ENCODE results near the gene SMYD2. TPM values are rescaled to one million over a fixed set of nuclear protein-coding genes. Genes with fewer than 3 reads are reported as not detected.

The SMYD2 gene, protein sequence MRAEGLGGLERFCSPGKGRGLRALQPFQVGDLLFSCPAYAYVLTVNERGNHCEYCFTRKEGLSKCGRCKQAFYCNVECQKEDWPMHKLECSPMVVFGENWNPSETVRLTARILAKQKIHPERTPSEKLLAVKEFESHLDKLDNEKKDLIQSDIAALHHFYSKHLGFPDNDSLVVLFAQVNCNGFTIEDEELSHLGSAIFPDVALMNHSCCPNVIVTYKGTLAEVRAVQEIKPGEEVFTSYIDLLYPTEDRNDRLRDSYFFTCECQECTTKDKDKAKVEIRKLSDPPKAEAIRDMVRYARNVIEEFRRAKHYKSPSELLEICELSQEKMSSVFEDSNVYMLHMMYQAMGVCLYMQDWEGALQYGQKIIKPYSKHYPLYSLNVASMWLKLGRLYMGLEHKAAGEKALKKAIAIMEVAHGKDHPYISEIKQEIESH
- total RNA-seq, result 18.2 TPM

DNA sequence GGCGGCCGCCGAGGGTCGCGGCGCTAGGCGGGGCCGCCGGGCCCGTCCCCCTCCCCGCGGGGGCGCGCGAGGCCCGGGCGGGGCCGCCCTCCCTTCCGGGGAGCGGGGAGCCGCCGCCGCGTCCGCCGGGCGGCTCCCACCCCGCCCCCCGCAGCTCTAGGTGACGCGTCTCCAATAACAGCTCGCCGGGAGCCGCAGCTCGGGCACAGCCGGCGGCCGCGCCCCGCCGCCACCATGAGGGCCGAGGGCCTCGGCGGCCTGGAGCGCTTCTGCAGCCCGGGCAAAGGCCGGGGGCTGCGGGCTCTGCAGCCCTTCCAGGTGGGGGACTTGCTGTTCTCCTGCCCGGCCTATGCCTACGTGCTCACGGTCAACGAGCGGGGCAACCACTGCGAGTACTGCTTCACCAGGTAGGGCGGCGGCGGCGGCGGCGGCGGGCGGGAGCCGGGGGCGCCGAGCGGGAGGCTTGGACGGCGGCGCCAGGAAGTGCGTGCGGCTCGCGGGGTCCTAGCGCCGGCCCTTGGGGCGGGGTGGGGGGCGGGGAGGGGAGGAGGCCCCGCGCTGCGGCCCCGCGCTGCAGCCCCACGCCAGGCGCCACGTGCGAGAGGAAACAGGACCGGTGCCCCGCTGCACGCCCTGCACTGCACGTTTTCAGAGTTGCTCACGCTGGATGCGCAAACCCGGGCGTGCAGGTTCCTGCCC is at the start of gene SMYD2:
SMYD2 (plus strand) TSS at position 139 of the 699 bp plus-strand sequence; CDS start at position 235, 96 bp downstream.
- intact Hi-C loops (cut with DNase I), result loop anchor here (10.0 kb wide), 1 partner anchor 274 kb away; the partner anchor contains the start of gene PTPN14
- peaks cover 24% of the 10 kb centered on the region for H3K4me1 ChIP-seq
- peak within 1 kb of the TSS; percentile 81 for H3K27ac ChIP-seq
- TF ChIP-seq, protein P1, sequence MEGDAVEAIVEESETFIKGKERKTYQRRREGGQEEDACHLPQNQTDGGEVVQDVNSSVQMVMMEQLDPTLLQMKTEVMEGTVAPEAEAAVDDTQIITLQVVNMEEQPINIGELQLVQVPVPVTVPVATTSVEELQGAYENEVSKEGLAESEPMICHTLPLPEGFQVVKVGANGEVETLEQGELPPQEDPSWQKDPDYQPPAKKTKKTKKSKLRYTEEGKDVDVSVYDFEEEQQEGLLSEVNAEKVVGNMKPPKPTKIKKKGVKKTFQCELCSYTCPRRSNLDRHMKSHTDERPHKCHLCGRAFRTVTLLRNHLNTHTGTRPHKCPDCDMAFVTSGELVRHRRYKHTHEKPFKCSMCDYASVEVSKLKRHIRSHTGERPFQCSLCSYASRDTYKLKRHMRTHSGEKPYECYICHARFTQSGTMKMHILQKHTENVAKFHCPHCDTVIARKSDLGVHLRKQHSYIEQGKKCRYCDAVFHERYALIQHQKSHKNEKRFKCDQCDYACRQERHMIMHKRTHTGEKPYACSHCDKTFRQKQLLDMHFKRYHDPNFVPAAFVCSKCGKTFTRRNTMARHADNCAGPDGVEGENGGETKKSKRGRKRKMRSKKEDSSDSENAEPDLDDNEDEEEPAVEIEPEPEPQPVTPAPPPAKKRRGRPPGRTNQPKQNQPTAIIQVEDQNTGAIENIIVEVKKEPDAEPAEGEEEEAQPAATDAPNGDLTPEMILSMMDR (IDR thresholded peaks at IDR 0.05), result no peak
- TF ChIP-seq POLR2A (IDR thresholded peaks at IDR 0.05), result peak in 1 of 2 donors; percentile 20
- no peaks in the 10 kb centered on the region for H3K27me3 ChIP-seq
- H3K4me3 ChIP-seq, result peak within 1 kb of the TSS; percentile 85 to 97
- no peaks in the 10 kb centered on the region for H3K36me3 ChIP-seq
- DNase-seq (ENCODE audit: extremely low spot score in 2 of 2), result no peak
- H3K9me3 ChIP-seq, result no peaks in the 10 kb centered on the region

DNA sequence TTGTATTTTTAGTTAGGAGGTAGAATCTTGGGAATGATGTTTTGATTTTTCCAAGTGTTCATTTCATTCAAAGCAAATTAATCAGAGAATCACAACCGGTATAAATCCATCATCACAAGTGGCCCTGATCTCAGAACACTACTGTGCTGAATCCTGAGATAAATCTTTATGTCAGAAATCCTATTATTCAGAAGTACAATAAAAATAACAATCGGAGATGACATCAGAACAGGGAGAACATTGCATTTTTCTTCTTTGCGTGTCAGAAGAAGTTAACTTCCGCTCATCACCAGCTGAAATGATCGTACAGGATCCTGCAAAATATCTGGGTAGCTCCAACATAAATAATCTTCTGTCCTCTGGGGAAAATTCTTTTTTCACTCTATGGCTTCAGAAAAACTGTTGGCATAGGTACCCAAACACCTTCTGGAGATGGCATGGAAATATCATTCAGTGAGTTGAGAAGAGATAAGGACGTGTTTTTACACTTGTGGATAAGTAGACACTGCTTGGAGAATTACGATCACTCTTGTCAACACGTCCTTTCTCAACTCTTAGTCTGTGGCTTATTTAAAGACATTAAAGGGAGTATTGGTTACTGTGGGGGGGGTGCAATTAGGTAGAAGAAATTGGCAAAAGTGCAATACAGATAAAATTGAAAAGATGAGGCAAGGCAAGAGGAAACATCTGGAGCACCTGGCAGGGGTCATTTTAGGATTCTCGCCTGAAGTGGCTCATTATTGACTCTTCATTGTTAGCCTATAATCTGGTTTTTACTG is 46.9 kb upstream of the SMYD2 start:
- Histone ChIP-seq H3K9me3 (no peaks in the 10 kb centered on the region), H3K36me3 (no peaks in the 10 kb centered on the region), H3K27ac (no peak overlapping the region), H3K27me3 (no peaks in the 10 kb centered on the region), H3K4me1 (no peaks in the 10 kb centered on the region), H3K4me3 (no peak overlapping the region)
- no peak for TF ChIP-seq POLR2AphosphoS5 (IDR thresholded peaks at IDR 0.05; ENCODE audit: insufficient read depth in 1 of 2, low read depth in 1 of 2)
- TF ChIP-seq POLR2A (IDR thresholded peaks at IDR 0.05), result no peak
- DNase-seq (ENCODE audit: extremely low spot score in 2 of 2), result no peak
- intact Hi-C loops (cut with DNase I), result no loop called here

DNA sequence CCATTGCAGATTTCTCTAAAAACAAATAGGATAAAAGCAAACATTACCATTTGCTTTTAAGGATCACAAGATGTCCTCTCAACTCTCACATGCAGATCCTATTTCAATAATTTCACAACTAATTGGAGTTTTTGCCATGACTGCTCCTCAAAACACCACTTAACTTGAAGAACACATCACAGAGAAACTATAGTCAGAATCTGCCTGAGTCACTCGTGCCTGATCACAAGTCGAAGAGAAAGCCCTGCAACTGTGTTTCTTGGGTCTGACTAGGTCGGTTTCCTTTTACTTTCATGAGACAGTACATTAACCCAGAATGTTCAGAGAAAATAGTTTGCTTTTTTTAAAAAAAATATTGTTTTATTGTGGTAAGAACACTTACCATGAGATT is 46.3 kb upstream of the SMYD2 start:
- no peak for TF ChIP-seq POLR2A (IDR thresholded peaks at IDR 0.05)
- TF ChIP-seq, protein P1 (IDR thresholded peaks at IDR 0.05), result no peak
- no peak for TF ChIP-seq POLR2AphosphoS5 (IDR thresholded peaks at IDR 0.05; ENCODE audit: insufficient read depth in 1 of 2, low read depth in 1 of 2)
- Histone ChIP-seq H3K4me3 (no peak overlapping the region), H3K27me3 (no peaks in the 10 kb centered on the region), H3K27ac (no peak overlapping the region), H3K36me3 (no peaks in the 10 kb centered on the region), H3K4me1 (no peaks in the 10 kb centered on the region), H3K9me3 (no peaks in the 10 kb centered on the region)
- intact Hi-C loops (cut with DNase I), result no loop called here
- no peak for DNase-seq (ENCODE audit: extremely low spot score in 2 of 2)

DNA sequence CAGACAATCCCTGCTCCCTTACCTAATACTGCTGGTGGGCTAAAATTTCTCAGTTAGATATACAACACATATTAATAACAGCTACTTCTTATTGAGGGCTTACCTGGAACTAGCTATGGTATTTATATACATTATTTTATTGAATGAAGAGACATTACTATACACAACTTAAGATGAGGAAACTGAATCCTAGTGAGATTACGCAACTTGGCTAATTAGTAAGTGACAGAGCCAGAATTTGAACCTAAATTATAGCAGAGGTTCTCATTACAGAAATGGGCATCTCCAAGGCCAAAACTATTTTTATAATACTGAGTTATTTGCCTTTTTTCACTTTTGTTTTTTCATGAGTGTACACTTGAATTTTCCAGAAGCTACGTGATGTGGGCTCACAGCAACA is 44.5 kb upstream of the SMYD2 start:
- Histone ChIP-seq H3K9me3 (no peaks in the 10 kb centered on the region), H3K36me3 (no peaks in the 10 kb centered on the region), H3K4me1 (no peaks in the 10 kb centered on the region), H3K27ac (no peak overlapping the region), H3K4me3 (no peak overlapping the region), H3K27me3 (no peaks in the 10 kb centered on the region)
- DNase-seq (ENCODE audit: extremely low spot score in 2 of 2), result no peak
- TF ChIP-seq POLR2AphosphoS5 (IDR thresholded peaks at IDR 0.05; ENCODE audit: insufficient read depth in 1 of 2, low read depth in 1 of 2), result no peak
- TF ChIP-seq, protein P1 (IDR thresholded peaks at IDR 0.05), result no peak
- TF ChIP-seq POLR2A (IDR thresholded peaks at IDR 0.05), result no peak
- intact Hi-C loops (cut with DNase I), result no loop called here

DNA sequence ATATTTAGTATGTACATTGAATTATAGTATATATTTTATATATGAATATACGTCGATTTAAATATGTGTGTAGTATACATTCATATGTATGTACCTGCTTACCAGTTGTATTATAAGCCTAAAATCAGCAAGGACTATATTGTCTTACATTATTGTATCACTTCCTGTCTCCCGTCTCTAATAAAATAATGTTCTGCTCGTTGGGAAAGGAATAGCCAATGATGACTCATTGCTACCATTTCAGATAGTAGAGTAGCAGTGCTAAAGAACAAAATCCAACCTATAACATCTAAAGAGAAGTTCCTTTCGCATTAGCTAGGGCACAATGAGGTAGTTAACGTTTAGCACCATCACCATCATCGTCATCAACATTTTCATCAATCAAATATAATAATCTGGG is 39.9 kb upstream of the SMYD2 start:
- intact Hi-C loops (cut with DNase I), result no loop called here
- no peak for DNase-seq (ENCODE audit: extremely low spot score in 2 of 2)
- Histone ChIP-seq H3K27ac (no peak overlapping the region), H3K9me3 (no peaks in the 10 kb centered on the region), H3K4me1 (no peaks in the 10 kb centered on the region), H3K4me3 (no peak overlapping the region), H3K27me3 (no peaks in the 10 kb centered on the region), H3K36me3 (no peaks in the 10 kb centered on the region)
- TF ChIP-seq, protein P1 (IDR thresholded peaks at IDR 0.05), result no peak
- no peak for TF ChIP-seq POLR2AphosphoS5 (IDR thresholded peaks at IDR 0.05; ENCODE audit: insufficient read depth in 1 of 2, low read depth in 1 of 2)
- TF ChIP-seq POLR2A (IDR thresholded peaks at IDR 0.05), result no peak
